Gastroesophageal sphincter (tissue), 4 donors: ENCODE results near the gene CRB2. TPM values are rescaled to one million over a fixed set of nuclear protein-coding genes. Genes with fewer than 3 reads are reported as not detected.

Experiments
- ATAC-seq: fragments of 150-250 bp; one replicate; pipeline ENCODE4 v1.9.1; 2016; ENCODE audit warnings: mild to moderate bottlenecking, moderate library complexity
- H3K27ac ChIP-seq, 4 donors: fragments of 200-600 bp; sonication (generic) in 3 of 4; 1 replicate in 3 of 4; 2 replicates in 1 of 4; pipeline ENCODE4 v1.5.1; 2016 to 2019
- H3K27me3 ChIP-seq: fragments of 200-600 bp; sonication (generic); one replicate; pipeline ENCODE4 v1.5.1; 2019
- H3K36me3 ChIP-seq, 2 donors: fragments of 200-600 bp; sonication (generic); one replicate each; pipeline ENCODE4 v1.5.1; 2019; ENCODE audit warnings: control low read depth in 1 of 2
- H3K4me1 ChIP-seq, 3 donors: fragments of 200-600 bp; sonication (generic); 1 replicate in 2 of 3; 2 replicates in 1 of 3; pipeline ENCODE4 v1.5.1; 2016 to 2019; ENCODE audit warnings: control low read depth in 2 of 3
- H3K4me3 ChIP-seq, 2 donors: fragments of 200-600 bp; sonication (generic); one replicate each; pipeline ENCODE4 v1.5.1; 2019; ENCODE audit warnings: mild to moderate bottlenecking in 1 of 2, moderate library complexity in 1 of 2
- H3K9me3 ChIP-seq, 3 donors: fragments of 200-600 bp; sonication (generic); one replicate each; pipeline ENCODE4 v1.5.1; 2017 to 2019; ENCODE audit warnings: control low read depth in 2 of 3
- CTCF ChIP-seq, 4 experiments: fragments of 200-600 bp in 2 of 4; fragments of 450-650 bp in 2 of 4; sonication (generic) in 1 of 4; IDR thresholded peaks; one replicate each; pipeline ENCODE4 v1.5.1; 2017 to 2019; ENCODE audit warnings: antibody characterized with exemption in 4 of 4, mild to moderate bottlenecking in 2 of 4, moderate library complexity in 2 of 4
- EP300 ChIP-seq: sonication (generic); formaldehyde crosslinking; IDR thresholded peaks from one replicate; pipeline ENCODE4 v1.6.1; 2017; ENCODE audit warnings: antibody characterized with exemption, mild to moderate bottlenecking
- POLR2A ChIP-seq, 2 donors: fragments of 450-650 bp; IDR thresholded peaks; one replicate each; pipeline ENCODE4 v1.6.1; 2017; ENCODE audit warnings: antibody characterized with exemption in 2 of 2, mild to moderate bottlenecking in 2 of 2, moderate library complexity in 1 of 2
- POLR2AphosphoS5 ChIP-seq: sonication (generic); formaldehyde crosslinking; IDR thresholded peaks from one replicate; pipeline ENCODE4 v1.6.1; 2017; ENCODE audit warnings: antibody characterized with exemption
- WGBS, 2 donors: methylation state at CpG; one replicate each; pipeline ENCODE4 v1.1.5; 2018; ENCODE audit warnings: low coverage in 1 of 2; 5-methylcytosine and 5-hydroxymethylcytosine counted together
- total RNA-seq, 4 donors: library from RNA; depleted of rRNA; stranded (reverse); fragments of >200 nt; gene quantifications; one replicate each; pipeline ENCODE4 v1.1.0, GENCODE V29; 2016

The CRB2 gene
- total RNA-seq, 4 donors from 2014 or later: not detected

GRCh38 chr9:123314617-123315016 is 41.4 kb upstream of the CRB2 start:
- H3K36me3 ChIP-seq: no peaks in the 10 kb centered on the region
- no peaks in the 10 kb centered on the region for H3K9me3 ChIP-seq
- H3K27me3 ChIP-seq: no peaks in the 10 kb centered on the region
- TF ChIP-seq EP300: no peak
- no peak for TF ChIP-seq CTCF (IDR thresholded peaks at IDR 0.05)
- TF ChIP-seq POLR2AphosphoS5: no peak
- no peak for TF ChIP-seq POLR2A (IDR thresholded peaks at IDR 0.05)
- H3K4me3 ChIP-seq: no peak overlapping the region
- no peak for ATAC-seq
- peaks cover 0 to 21% (median 5%) of the 10 kb centered on the region in 3 donors for H3K4me1 ChIP-seq
- H3K27ac ChIP-seq: no peak overlapping the region
- WGBS, 2 donors: 88 to 98% methylated on average over 2 to 6 of the region's 6 CpGs

- no peak overlapping the region for H3K27ac ChIP-seq
- H3K27me3 ChIP-seq: no peaks in the 10 kb centered on the region
- 89 to 100% methylated on average over 1 to 2 of the region's 2 CpGs for WGBS, 2 donors
- TF ChIP-seq CTCF (IDR thresholded peaks at IDR 0.05): no peak
- no peak for TF ChIP-seq POLR2A (IDR thresholded peaks at IDR 0.05)
- TF ChIP-seq EP300: no peak
- TF ChIP-seq POLR2AphosphoS5: no peak
- no peaks in the 10 kb centered on the region for H3K36me3 ChIP-seq
- H3K9me3 ChIP-seq: no peaks in the 10 kb centered on the region
- H3K4me3 ChIP-seq: no peak overlapping the region
- peaks cover 0 to 22% (median 5%) of the 10 kb centered on the region in 3 donors for H3K4me1 ChIP-seq
- ATAC-seq: no peak
Measured at GRCh38 chr9:123315635-123316034, 40.4 kb upstream of the CRB2 start.

GRCh38 chr9:123316053-123316718 is 39.8 kb upstream of the CRB2 start:
- Histone ChIP-seq H3K36me3 (no peaks in the 10 kb centered on the region), H3K4me3 (no peak overlapping the region), H3K9me3 (no peaks in the 10 kb centered on the region), H3K4me1 (peaks cover 0 to 22% (median 5%) of the 10 kb centered on the region in 3 donors), H3K27me3 (no peaks in the 10 kb centered on the region), H3K27ac (no peak overlapping the region)
- TF ChIP-seq CTCF (IDR thresholded peaks at IDR 0.05): no peak
- no peak for TF ChIP-seq EP300
- TF ChIP-seq POLR2A (IDR thresholded peaks at IDR 0.05): no peak
- TF ChIP-seq POLR2AphosphoS5: no peak
- WGBS, 2 donors: 57 to 73% methylated on average over 3 to 7 of the region's 7 CpGs
- no peak for ATAC-seq

- no peaks in the 10 kb centered on the region for H3K27me3 ChIP-seq
- peak; percentile 23 for ATAC-seq
- H3K36me3 ChIP-seq: no peaks in the 10 kb centered on the region
- H3K4me3 ChIP-seq: no peak overlapping the region
- 26 to 50% methylated on average over 2 to 6 of the region's 7 CpGs for WGBS, 2 donors
- no peaks in the 10 kb centered on the region for H3K9me3 ChIP-seq
- TF ChIP-seq CTCF (IDR thresholded peaks at IDR 0.05): no peak
- no peak for TF ChIP-seq EP300
- no peak for TF ChIP-seq POLR2AphosphoS5
- TF ChIP-seq POLR2A (IDR thresholded peaks at IDR 0.05): no peak
- peak overlapping the region in 3 of 4 donors; percentile 47 to 58 (median 48) for H3K27ac ChIP-seq
- H3K4me1 ChIP-seq: peaks cover 0 to 32% (median 5%) of the 10 kb centered on the region in 3 donors
Measured at GRCh38 chr9:123318202-123318601, 37.8 kb upstream of the CRB2 start.

- H3K27me3 ChIP-seq: no peaks in the 10 kb centered on the region
- ATAC-seq: peak; percentile 64
- H3K9me3 ChIP-seq: no peaks in the 10 kb centered on the region
- 23 to 26% methylated on average over 3 to 7 of the region's 7 CpGs for WGBS, 2 donors
- H3K27ac ChIP-seq: peak overlapping the region in 3 of 4 donors; percentile 47 to 58 (median 48)
- TF ChIP-seq EP300 (no peak), POLR2AphosphoS5 (no peak), POLR2A (IDR thresholded peaks at IDR 0.05) (no peak), CTCF (IDR thresholded peaks at IDR 0.05) (no peak)
- H3K4me3 ChIP-seq: no peak overlapping the region
- H3K36me3 ChIP-seq: no peaks in the 10 kb centered on the region
- peaks cover 0 to 33% (median 5%) of the 10 kb centered on the region in 3 donors for H3K4me1 ChIP-seq
Measured at GRCh38 chr9:123318961-123319421, 37.0 kb upstream of the CRB2 start.
